ENCODE measurements around the gene OR52E5.

The OR52E5 gene

GRCh38 chr11:5933116-5933515, 40.1 kb downstream of the OR52E5 start:
- DNase-seq (ENCODE audit: low spot score) = no peak

DNA sequence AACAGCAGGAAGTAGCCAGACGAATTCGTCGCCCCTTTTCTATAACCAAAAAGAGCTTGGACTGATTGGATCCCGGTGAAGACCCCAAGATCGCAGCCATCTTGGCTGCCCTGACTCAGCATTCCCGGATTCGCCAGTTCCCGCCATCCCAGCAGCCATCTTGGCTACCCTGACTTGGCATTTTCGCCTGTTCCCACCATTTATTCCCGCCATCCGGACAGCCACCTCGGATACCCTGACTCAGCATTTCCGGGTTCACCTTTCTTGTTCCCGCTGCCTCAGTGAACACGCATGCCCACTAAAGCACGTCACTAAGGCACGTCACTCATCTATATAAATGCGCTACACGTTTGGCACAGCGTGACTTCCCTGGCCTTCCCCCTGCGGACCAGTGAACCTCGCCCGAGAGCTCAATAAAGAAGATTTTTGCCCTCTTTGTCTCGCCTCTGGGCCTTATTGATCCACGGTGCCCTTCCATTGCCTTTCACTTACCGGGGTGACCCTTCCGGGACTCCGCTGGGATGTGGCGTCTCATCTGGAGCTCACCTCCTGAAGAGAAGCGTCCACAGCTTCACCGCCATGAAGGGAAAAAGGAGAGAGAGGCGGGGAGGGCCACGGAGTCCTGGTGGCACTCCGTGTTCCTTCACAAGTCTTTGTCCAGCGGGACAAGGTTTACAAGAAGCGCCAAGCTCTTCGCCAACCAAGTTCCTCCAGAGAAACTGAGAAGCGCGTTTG, 45.0 kb downstream of the OR52E5 start:
- DNase-seq (ENCODE audit: low spot score) = no peak

DNA sequence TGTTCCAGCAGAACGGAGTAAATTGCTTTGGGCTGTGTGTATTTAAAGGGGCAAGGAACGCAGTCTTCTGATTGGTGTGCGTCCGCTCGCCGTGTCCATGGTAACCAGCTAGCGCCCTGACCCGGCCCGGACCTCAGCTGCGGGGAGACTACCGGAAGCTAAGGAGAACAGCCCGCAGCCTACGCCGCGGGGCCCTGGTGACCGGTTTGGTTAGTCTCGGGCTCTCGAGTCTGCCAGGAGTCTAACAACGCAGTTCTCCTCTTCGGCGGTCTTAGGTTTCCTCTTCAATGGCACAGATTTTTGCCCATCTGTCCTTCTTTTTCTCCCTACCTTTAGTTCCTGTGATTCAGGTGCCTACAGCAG, 45.6 kb downstream of the OR52E5 start:
- peak; percentile 35 for DNase-seq (ENCODE audit: low spot score)

- no peak for DNase-seq (ENCODE audit: low spot score)
Observed at GRCh38 chr11:5940748-5941147, 47.7 kb downstream of the OR52E5 start.

- no peak for DNase-seq (ENCODE audit: low spot score)
Observed at GRCh38 chr11:5941951-5942350, 48.9 kb downstream of the OR52E5 start, which contains the start of gene OR56A3. Gene OR56A3, plus strand, starts transcription at chr11:5942251. Its CDS starts 5,096 bp downstream, at chr11:5947347.

All from iPS-NIHi11 (cell line).